WI38 (cell line): ENCODE results near the gene KRTAP20-3.

ENCODE experiments used
- H3K4me3 ChIP-seq: 2 replicates; pipeline ENCODE4 v1.5.1; 2011; ENCODE audit warnings: low read depth, mild to moderate bottlenecking, control low read depth, low read length
- CTCF ChIP-seq: IDR thresholded peaks from 2 replicates; pipeline ENCODE4 v1.5.1; 2012; ENCODE audit warnings: low read depth, mild to moderate bottlenecking, control low read depth, low read length

KRTAP20-3 gene

GRCh38 chr21:30616125-30616524 is 26.5 kb upstream of the KRTAP20-3 start, which contains the start of gene KRTAP20-1:
Gene KRTAP20-1 (plus strand): TSS chr21:30616425. CDS start chr21:30616455, 30 bp downstream.
- no peak for TF ChIP-seq CTCF
- H3K4me3 ChIP-seq, result no peak within 1 kb of the TSS

GRCh38 chr21:30620080-30620479 is 22.6 kb upstream of the KRTAP20-3 start:
- TF ChIP-seq CTCF, result no peak
- H3K4me3 ChIP-seq, result no peak overlapping the region

- no peak within 1 kb of the TSS for H3K4me3 ChIP-seq
- TF ChIP-seq CTCF, result no peak
These were observed 22.1 kb upstream of the KRTAP20-3 start, which contains the start of gene KRTAP20-4 for GRCh38 chr21:30620522-30620921. Gene KRTAP20-4 (plus strand): TSS chr21:30620627.

- H3K4me3 ChIP-seq, result no peak overlapping the region
- TF ChIP-seq CTCF, result no peak
These were observed 19.3 kb upstream of the KRTAP20-3 start for GRCh38 chr21:30623362-30623761.

- no peak overlapping the region for H3K4me3 ChIP-seq
- no peak for TF ChIP-seq CTCF
These were observed 17.1 kb upstream of the KRTAP20-3 start for GRCh38 chr21:30625449-30626165.

- TF ChIP-seq CTCF, result no peak
- H3K4me3 ChIP-seq, result no peak overlapping the region
These were observed 14.6 kb upstream of the KRTAP20-3 start for GRCh38 chr21:30628109-30628508.

- TF ChIP-seq CTCF, result no peak
- no peak overlapping the region for H3K4me3 ChIP-seq
These were observed 13.5 kb upstream of the KRTAP20-3 start for GRCh38 chr21:30629200-30629599.
